ENCODE measurements around the gene GSTT2.
"Not testable (repeated sequence)": the region's sequence is repeated elsewhere in the genome, so short reads cannot be mapped to it uniquely, and the experiment has no call there.

GRCh38 chr22:23977304-23977703 is 2.6 kb upstream of the GSTT2 start:
- TF ChIP-seq EP300, CTCF (IDR thresholded peaks at IDR 0.05): not testable (repeated sequence)
